H1 (cell line): Measurements from ENCODE around the gene GFY. TPM values are rescaled to one million over a fixed set of nuclear protein-coding genes. Genes with fewer than 3 reads are reported as not detected.

Experiments
- CHD2 ChIP-seq: IDR thresholded peaks from 2 replicates; pipeline ENCODE4 v1.6.1; 2012; ENCODE audit warnings: low read length, improper control_type of control experiment
- CREB1 ChIP-seq: IDR thresholded peaks from 2 replicates; pipeline ENCODE4 v1.6.1; 2012; ENCODE audit warnings: inconsistent platforms
- KDM4A ChIP-seq: IDR thresholded peaks from one replicate; pipeline ENCODE4 v1.7.1; 2012; ENCODE audit warnings: low read depth, mild to moderate bottlenecking, moderate library complexity, low read length, inconsistent platforms; ENCODE audit not compliant: severe bottlenecking
- RFX5 ChIP-seq: IDR thresholded peaks from 2 replicates; pipeline ENCODE4 v1.6.1; 2011; ENCODE audit warnings: low read depth, low read length, improper control_type of control experiment, borderline replicate concordance
- SAP30 ChIP-seq: fragments of 300-600 bp; sonication (generic); IDR thresholded peaks from 2 replicates; pipeline ENCODE4 v1.7.1; 2012; ENCODE audit warnings: low read length, moderate library complexity, mild to moderate bottlenecking, inconsistent platforms; ENCODE audit not compliant: insufficient read depth, insufficient replicate concordance
- SP4 ChIP-seq: IDR thresholded peaks from 2 replicates; pipeline ENCODE4 v1.6.1; 2012; ENCODE audit warnings: low read length, inconsistent platforms
- TAF1 ChIP-seq: IDR thresholded peaks from 2 replicates; pipeline ENCODE4 v1.6.1; 2011; ENCODE audit warnings: mild to moderate bottlenecking, low read depth, low read length
- polyA plus RNA-seq, 7 experiments: library from polyadenylated mRNA; depleted of rRNA in 3 of 7; stranded (reverse) in 5 of 7; unstranded in 2 of 7; fragments of >200 nt in 5 of 7; fragments of 200-250 nt in 2 of 7; gene quantifications; 1 replicate in 5 of 7; 2 replicates in 1 of 7; 4 replicates in 1 of 7; pipeline versions ENCODE4 v1.2.1 to v1.2.3, GENCODE V29; 2011 to 2013; ENCODE audit warnings: missing spikeins in 2 of 7, mixed read lengths in 2 of 7
- total RNA-seq: library from RNA; stranded (reverse); fragmentation: NEBNext Ultra II Directional; extraction: Animal tissue kit (Norgen Biotek cat#: 25700); gene quantifications from 2 replicates; pipeline ENCODE4 v1.2.1, GENCODE V29; 2021
- TF ChIP-seq, protein P1 (sequence below): IDR thresholded peaks from 2 replicates; pipeline ENCODE4 v1.6.1; 2012; ENCODE audit warnings: inconsistent platforms
- TF ChIP-seq, protein P2 (sequence below): IDR thresholded peaks from 2 replicates; pipeline ENCODE4 v1.6.1; 2011; ENCODE audit warnings: low read depth, mild to moderate bottlenecking, low read length; ENCODE audit not compliant: insufficient read depth
- TF ChIP-seq, protein P3 (sequence below): IDR thresholded peaks from 2 replicates; pipeline ENCODE4 v1.6.1; 2011; ENCODE audit warnings: low read length, improper control_type of control experiment

The GFY gene
- total and polyA plus RNA-seq, 2 of the 8 experiments (the other 6 are each of a cell fraction or from before 2014, with no cell fraction given) = 0.68 to 0.93 TPM

DNA sequence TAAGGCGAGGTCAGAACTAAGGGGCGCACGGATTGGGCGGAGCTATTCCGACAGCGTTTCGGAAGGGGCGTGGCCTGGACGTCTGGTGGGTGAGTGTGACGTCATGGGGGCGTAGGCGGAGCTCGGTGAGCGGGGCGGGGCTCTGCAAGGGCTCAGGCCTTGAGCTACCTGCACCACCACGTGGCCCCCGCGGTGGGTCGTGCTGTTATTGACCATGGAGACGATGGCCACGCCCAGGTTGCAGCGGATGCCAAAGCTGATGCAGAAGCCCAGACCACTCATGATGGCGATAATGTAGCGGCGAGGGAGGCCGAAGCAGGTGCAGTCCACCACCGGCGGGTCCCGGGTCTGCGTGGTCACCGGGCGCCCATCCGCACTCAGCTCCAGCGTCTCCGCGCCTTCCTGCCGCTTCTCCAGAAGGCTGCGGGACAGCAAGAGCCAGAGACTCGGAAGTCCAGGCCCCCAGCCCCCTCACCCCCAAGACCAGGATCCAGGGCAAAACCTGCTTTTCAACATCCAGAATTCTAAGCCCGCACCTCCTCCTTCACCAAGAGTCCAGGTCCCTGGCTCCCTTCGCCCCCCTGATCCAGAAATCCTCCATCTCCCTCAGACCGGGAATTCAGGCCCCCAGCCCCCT is 11.3 kb downstream of the GFY start (continued):
- TF ChIP-seq, protein P1, sequence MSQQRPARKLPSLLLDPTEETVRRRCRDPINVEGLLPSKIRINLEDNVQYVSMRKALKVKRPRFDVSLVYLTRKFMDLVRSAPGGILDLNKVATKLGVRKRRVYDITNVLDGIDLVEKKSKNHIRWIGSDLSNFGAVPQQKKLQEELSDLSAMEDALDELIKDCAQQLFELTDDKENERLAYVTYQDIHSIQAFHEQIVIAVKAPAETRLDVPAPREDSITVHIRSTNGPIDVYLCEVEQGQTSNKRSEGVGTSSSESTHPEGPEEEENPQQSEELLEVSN = peak; percentile 44; the same call in 1 of the 2 replicates
- TF ChIP-seq, protein P2, sequence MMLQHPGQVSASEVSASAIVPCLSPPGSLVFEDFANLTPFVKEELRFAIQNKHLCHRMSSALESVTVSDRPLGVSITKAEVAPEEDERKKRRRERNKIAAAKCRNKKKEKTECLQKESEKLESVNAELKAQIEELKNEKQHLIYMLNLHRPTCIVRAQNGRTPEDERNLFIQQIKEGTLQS = 0 out of 2 replicates have a peak, but pooled peaks have one; percentile 33
- TF ChIP-seq, protein P3, sequence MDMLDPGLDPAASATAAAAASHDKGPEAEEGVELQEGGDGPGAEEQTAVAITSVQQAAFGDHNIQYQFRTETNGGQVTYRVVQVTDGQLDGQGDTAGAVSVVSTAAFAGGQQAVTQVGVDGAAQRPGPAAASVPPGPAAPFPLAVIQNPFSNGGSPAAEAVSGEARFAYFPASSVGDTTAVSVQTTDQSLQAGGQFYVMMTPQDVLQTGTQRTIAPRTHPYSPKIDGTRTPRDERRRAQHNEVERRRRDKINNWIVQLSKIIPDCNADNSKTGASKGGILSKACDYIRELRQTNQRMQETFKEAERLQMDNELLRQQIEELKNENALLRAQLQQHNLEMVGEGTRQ = peak; percentile 76
- TF ChIP-seq CREB1 (peak; percentile 95), SAP30 (no peak), SP4 (0 out of 2 replicates have a peak, but pooled peaks have one; percentile 41), CHD2 (no peak), KDM4A (peak; percentile 47), RFX5 (no peak), TAF1 (0 out of 2 replicates have a peak, but pooled peaks have one; percentile 12)
